OCI-LY3 (cell line): ENCODE data around the gene PIAS4.

Experiments
- H2AFZ ChIP-seq: fragments of 200-600, 300-600 bp; shearing (Covaris generic); 2 replicates; pipeline ENCODE4 v1.6.0; 2014; ENCODE audit warnings: antibody characterized with exemption, low read depth, low read length
- H3K27ac ChIP-seq: fragments of 200-600, 300-600 bp; sonication (generic); 2 replicates; pipeline ENCODE4 v1.5.1; 2014; ENCODE audit warnings: mild to moderate bottlenecking, low read length, moderate library complexity, mixed read lengths
- H3K27me3 ChIP-seq: fragments of 200-600, 300-600 bp; sonication (generic); 2 replicates; pipeline ENCODE4 v1.6.1; 2014; ENCODE audit warnings: low read depth, low read length, mixed read lengths
- H3K36me3 ChIP-seq: fragments of 200-600, 300-600 bp; sonication (generic); replicated peaks from 2 replicates; pipeline ENCODE3; 2014; ENCODE audit warnings: low read depth, low read length, mixed read lengths
- H3K4me1 ChIP-seq: fragments of 300-600, 200-600 bp; sonication (generic); 2 replicates; pipeline ENCODE4 v1.6.1; 2014; ENCODE audit warnings: low read length, mixed read lengths
- H3K4me2 ChIP-seq: fragments of 200-600, 300-600 bp; sonication (generic); 2 replicates; pipeline ENCODE4 v1.6.1; 2014; ENCODE audit warnings: low read length, mixed read lengths
- H3K4me3 ChIP-seq: fragments of 300-600, 200-600 bp; sonication (generic); 2 replicates; pipeline ENCODE4 v1.5.1; 2014; ENCODE audit warnings: antibody characterized with exemption, mild to moderate bottlenecking, low read length, moderate library complexity
- H3K79me2 ChIP-seq: fragments of 300-600, 200-600 bp; shearing (Covaris generic); 2 replicates; pipeline ENCODE4 v1.6.1; 2014; ENCODE audit warnings: mild to moderate bottlenecking, low read length, mixed read lengths
- H3K9ac ChIP-seq: fragments of 300-600, 200-600 bp; shearing (Covaris generic); 2 replicates; pipeline ENCODE4 v1.6.0; 2014; ENCODE audit warnings: mild to moderate bottlenecking, low read length, moderate library complexity
- H3K9me3 ChIP-seq: fragments of 200-600, 300-600 bp; shearing (Covaris generic); 2 replicates; pipeline ENCODE4 v1.6.1; 2014; ENCODE audit warnings: low read length, mixed read lengths; ENCODE audit not compliant: insufficient read depth
- H4K20me1 ChIP-seq: fragments of 200-600, 300-600 bp; sonication (generic); 2 replicates; pipeline ENCODE4 v1.6.1; 2016; ENCODE audit warnings: low read length, mixed read lengths; ENCODE audit not compliant: insufficient read depth
- CTCF ChIP-seq: fragments of 200-600, 300-600 bp; sonication (generic); IDR thresholded peaks from 2 replicates; pipeline ENCODE4 v1.5.1; 2014; ENCODE audit warnings: antibody characterized with exemption, low read length, low read depth
- EZH2phosphoT487 ChIP-seq: fragments of 200-600 bp; shearing (Covaris generic); IDR thresholded peaks from 2 replicates; pipeline ENCODE4 v1.6.1; 2018; ENCODE audit warnings: antibody characterized with exemption, mixed run types, low read depth

The PIAS4 gene

GRCh38 chr19:3968556-3969434, 38.7 kb upstream of the PIAS4 start:
- peaks cover 20% of the 10 kb centered on the region for H3K79me2 ChIP-seq
- H3K27me3 ChIP-seq, result no peaks in the 10 kb centered on the region
- H2AFZ ChIP-seq, result no peak overlapping the region
- no peak overlapping the region for H3K27ac ChIP-seq
- peaks cover 33% of the 10 kb centered on the region for H3K36me3 ChIP-seq
- H3K4me2 ChIP-seq, result no peak overlapping the region
- TF ChIP-seq EZH2phosphoT487, result no peak
- no peak for TF ChIP-seq CTCF
- no peaks in the 10 kb centered on the region for H3K9me3 ChIP-seq
- no peak overlapping the region for H3K9ac ChIP-seq
- H3K4me1 ChIP-seq, result peaks cover 10% of the 10 kb centered on the region
- H4K20me1 ChIP-seq, result peaks cover 4% of the 10 kb centered on the region; the same call in 1 of the 2 replicates
- no peak overlapping the region for H3K4me3 ChIP-seq

GRCh38 chr19:3969435-3970312, 37.9 kb upstream of the PIAS4 start:
- TF ChIP-seq EZH2phosphoT487, result no peak
- H3K27me3 ChIP-seq, result no peaks in the 10 kb centered on the region
- peaks cover 4% of the 10 kb centered on the region; the same call in 1 of the 2 replicates for H4K20me1 ChIP-seq
- H2AFZ ChIP-seq, result no peak overlapping the region
- H3K9me3 ChIP-seq, result no peaks in the 10 kb centered on the region
- H3K4me1 ChIP-seq, result peaks cover 10% of the 10 kb centered on the region
- peak overlapping the region; percentile 84 for H3K4me2 ChIP-seq
- peaks cover 20% of the 10 kb centered on the region for H3K79me2 ChIP-seq
- peak overlapping the region; percentile 90 for H3K4me3 ChIP-seq
- H3K9ac ChIP-seq, result peak overlapping the region; percentile 86
- H3K27ac ChIP-seq, result no peak overlapping the region
- H3K36me3 ChIP-seq, result peaks cover 27% of the 10 kb centered on the region

- no peaks in the 10 kb centered on the region for H3K27me3 ChIP-seq
- peak overlapping the region; percentile 90 for H3K4me3 ChIP-seq
- H4K20me1 ChIP-seq, result peaks cover 9% of the 10 kb centered on the region
- peak overlapping the region; percentile 84 for H3K4me2 ChIP-seq
- H3K9me3 ChIP-seq, result no peaks in the 10 kb centered on the region
- peaks cover 28% of the 10 kb centered on the region for H3K36me3 ChIP-seq
- H3K4me1 ChIP-seq, result peaks cover 10% of the 10 kb centered on the region
- TF ChIP-seq CTCF (no peak), EZH2phosphoT487 (no peak)
- peak overlapping the region; percentile 52; the same call in 1 of the 2 replicates for H2AFZ ChIP-seq
- H3K27ac ChIP-seq, result 0 out of 2 replicates have a peak overlapping the region, but pooled peaks have one; percentile 24
- H3K79me2 ChIP-seq, result peaks cover 20% of the 10 kb centered on the region
- peak overlapping the region; percentile 86 for H3K9ac ChIP-seq
These were observed 37.2 kb upstream of the PIAS4 start for GRCh38 chr19:3970313-3970807.

- peaks cover 29% of the 10 kb centered on the region for H3K36me3 ChIP-seq
- peak within 1 kb of the TSS; percentile 86 for H3K9ac ChIP-seq
- TF ChIP-seq CTCF (no peak), EZH2phosphoT487 (no peak)
- H4K20me1 ChIP-seq, result peaks cover 15% of the 10 kb centered on the region
- peak within 1 kb of the TSS; percentile 90 for H3K4me3 ChIP-seq
- peak within 1 kb of the TSS; percentile 73 for H3K27ac ChIP-seq
- no peaks in the 10 kb centered on the region for H3K27me3 ChIP-seq
- peak within 1 kb of the TSS; percentile 84 for H3K4me2 ChIP-seq
- H3K4me1 ChIP-seq, result peaks cover 10% of the 10 kb centered on the region
- H2AFZ ChIP-seq, result peak within 1 kb of the TSS; percentile 52; the same call in 1 of the 2 replicates
- peaks cover 22% of the 10 kb centered on the region for H3K79me2 ChIP-seq
- no peaks in the 10 kb centered on the region for H3K9me3 ChIP-seq
These were observed 36.5 kb upstream of the PIAS4 start, which contains the start of gene DAPK3 for GRCh38 chr19:3970808-3971598. Gene DAPK3 (minus strand): TSS chr19:3971099. CDS start chr19:3969735, 1,364 bp downstream.
